ENCODE measurements around the gene HMHB1.

Gene HMHB1

DNA sequence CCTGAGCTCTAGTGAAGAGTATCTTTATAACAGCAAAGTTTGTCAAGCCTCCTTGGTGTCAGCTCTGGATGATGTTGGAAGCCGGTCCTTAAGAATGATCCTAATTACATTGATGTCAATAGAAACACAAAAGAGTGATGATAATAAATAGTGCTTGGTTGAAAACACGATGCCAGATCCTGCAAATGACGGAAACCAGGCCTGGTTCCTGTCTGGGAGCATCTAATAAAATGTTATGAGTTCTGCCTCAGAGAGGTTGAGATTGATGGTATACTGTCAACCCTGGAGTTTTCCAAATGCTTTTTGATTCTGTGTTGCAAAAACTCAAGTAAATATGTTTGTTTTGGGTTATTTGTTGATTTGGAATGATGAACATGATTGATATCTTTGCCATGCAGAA, 23.3 kb downstream of the HMHB1 start:
- Histone ChIP-seq H3K4me1 (ENCODE audit: control insufficient read depth, insufficient read depth, low read length, poor library complexity, severe bottlenecking) (no peaks in the 10 kb centered on the region), H3K4me3 (ENCODE audit: extremely low read depth, insufficient read depth, low read length, poor library complexity, severe bottlenecking) (no peak overlapping the region), H3K27ac (ENCODE audit: low read depth, low read length, severe bottlenecking) (no peak overlapping the region), H3K9me3 (ENCODE audit: control insufficient read depth, low read length) (no peaks in the 10 kb centered on the region), H3K36me3 (ENCODE audit: control insufficient read depth, insufficient read depth, low read length) (no peaks in the 10 kb centered on the region)
- WGBS, 2 experiments (ENCODE audit: insufficient coverage in 2 of 2) = 87 to 100% methylated on average over 2 of the region's 3 CpGs

DNA sequence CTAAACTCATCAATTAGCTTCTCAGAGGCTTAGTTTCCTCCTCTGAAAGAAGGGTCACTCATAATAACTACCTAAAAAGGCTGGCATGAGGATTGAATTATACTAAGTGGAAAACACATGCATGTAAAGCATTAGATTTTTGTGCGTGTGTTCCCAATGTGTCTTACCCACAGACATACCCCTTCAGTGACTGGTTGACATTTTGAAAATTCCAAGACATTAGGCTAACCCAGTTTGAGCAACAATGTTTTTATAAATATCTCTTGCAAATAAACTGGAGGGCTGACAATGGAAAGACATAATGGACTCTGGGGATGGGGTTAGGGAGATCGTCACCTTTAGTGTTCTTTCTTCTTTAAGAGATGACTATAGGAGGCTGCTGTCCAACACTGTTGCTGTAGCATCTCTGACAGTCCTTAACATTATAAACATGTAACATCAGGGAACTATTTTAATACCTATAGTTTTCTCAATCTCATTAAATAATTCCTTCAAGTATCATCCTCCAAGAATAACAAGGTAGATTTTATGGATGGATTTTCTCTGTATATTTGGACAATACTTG, 24.3 kb downstream of the HMHB1 start:
- WGBS, 2 experiments (ENCODE audit: insufficient coverage in 2 of 2) = 100% methylated on average over 1 of the region's 2 CpGs; no CpG with 5 or more reads in 1 of the 2 experiments
- Histone ChIP-seq H3K4me3 (ENCODE audit: extremely low read depth, insufficient read depth, low read length, poor library complexity, severe bottlenecking) (no peak overlapping the region), H3K4me1 (ENCODE audit: control insufficient read depth, insufficient read depth, low read length, poor library complexity, severe bottlenecking) (no peaks in the 10 kb centered on the region), H3K9me3 (ENCODE audit: control insufficient read depth, low read length) (no peaks in the 10 kb centered on the region), H3K27ac (ENCODE audit: low read depth, low read length, severe bottlenecking) (no peak overlapping the region), H3K36me3 (ENCODE audit: control insufficient read depth, insufficient read depth, low read length) (no peaks in the 10 kb centered on the region)

DNA sequence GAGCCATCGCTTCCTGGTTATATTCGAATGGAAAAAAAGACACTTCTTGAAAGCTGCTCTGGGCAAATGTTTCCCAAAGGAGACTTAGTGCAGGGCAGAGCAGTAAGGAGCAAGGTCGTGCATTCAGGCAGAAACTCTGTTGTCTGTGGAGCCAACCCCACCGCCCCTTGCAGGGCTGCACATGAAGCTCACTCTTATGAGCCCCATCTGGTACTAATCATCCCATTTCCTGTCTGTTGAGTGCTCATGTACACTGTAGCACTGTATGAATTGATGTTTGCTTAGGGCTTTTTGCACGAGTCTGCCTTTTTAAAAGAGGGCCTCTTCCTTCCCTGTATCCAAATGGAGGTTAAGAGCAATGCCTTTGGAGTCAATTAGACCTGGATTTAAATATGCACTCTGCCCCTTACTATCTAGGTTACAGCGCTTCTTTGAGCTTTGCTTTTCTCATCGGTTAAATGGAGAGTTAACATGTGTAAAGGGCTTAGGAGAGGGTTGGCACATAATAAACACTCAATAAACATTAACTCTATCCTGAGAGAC, 25.4 kb downstream of the HMHB1 start:
- WGBS, 2 experiments (ENCODE audit: insufficient coverage in 2 of 2) = 85 to 91% methylated on average over 4 to 5 of the region's 7 CpGs
- Histone ChIP-seq H3K36me3 (ENCODE audit: control insufficient read depth, insufficient read depth, low read length) (no peaks in the 10 kb centered on the region), H3K4me1 (ENCODE audit: control insufficient read depth, insufficient read depth, low read length, poor library complexity, severe bottlenecking) (no peaks in the 10 kb centered on the region), H3K27ac (ENCODE audit: low read depth, low read length, severe bottlenecking) (no peak overlapping the region), H3K4me3 (ENCODE audit: extremely low read depth, insufficient read depth, low read length, poor library complexity, severe bottlenecking) (no peak overlapping the region), H3K9me3 (ENCODE audit: control insufficient read depth, low read length) (no peaks in the 10 kb centered on the region)

DNA sequence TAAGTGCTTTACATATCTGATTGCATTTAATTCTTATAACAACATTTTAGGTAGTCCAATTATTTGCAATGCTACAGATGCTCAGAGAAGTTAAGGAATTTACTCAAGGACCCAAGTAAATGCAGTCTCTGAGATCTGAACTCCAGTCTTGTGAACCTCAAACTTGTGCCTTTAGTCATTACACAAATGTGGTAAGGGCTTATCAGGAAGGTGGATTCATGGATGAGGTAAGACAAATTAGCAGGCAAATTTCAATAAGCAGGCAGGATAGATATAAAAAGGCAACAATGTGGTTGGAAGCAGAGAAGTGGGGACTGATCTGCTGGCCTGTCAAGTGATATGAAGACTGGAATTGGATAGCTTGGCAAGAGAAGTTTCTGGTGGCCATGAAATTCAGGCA, 29.5 kb downstream of the HMHB1 start:
- Histone ChIP-seq H3K36me3 (ENCODE audit: control insufficient read depth, insufficient read depth, low read length) (no peaks in the 10 kb centered on the region), H3K4me3 (ENCODE audit: extremely low read depth, insufficient read depth, low read length, poor library complexity, severe bottlenecking) (no peak overlapping the region), H3K27ac (ENCODE audit: low read depth, low read length, severe bottlenecking) (no peak overlapping the region), H3K9me3 (ENCODE audit: control insufficient read depth, low read length) (no peaks in the 10 kb centered on the region), H3K4me1 (ENCODE audit: control insufficient read depth, insufficient read depth, low read length, poor library complexity, severe bottlenecking) (no peaks in the 10 kb centered on the region)

DNA sequence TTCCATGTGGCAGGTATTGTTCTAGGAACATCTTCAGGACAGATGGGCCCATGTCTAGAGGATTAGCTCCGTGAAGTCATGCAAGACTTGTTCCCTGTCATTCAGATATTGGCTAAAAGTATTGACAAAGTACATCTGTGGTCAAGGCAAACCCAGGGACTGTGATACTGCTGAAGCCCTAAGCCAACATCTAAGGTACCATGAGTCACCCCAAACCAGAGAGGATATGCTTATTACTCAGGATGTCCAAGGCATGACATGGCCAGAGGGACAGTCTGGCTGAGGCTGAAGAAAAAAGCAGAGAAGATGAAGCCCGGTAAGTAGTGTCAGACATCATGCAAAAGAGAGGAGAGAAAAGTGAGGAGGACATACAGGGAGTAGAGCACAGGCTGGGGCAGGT, 31.0 kb downstream of the HMHB1 start:
- 78 to 81% methylated on average over 2 of the region's 2 CpGs for WGBS, 2 experiments (ENCODE audit: insufficient coverage in 2 of 2)
- Histone ChIP-seq H3K27ac (ENCODE audit: low read depth, low read length, severe bottlenecking) (no peak overlapping the region), H3K9me3 (ENCODE audit: control insufficient read depth, low read length) (no peaks in the 10 kb centered on the region)

DNA sequence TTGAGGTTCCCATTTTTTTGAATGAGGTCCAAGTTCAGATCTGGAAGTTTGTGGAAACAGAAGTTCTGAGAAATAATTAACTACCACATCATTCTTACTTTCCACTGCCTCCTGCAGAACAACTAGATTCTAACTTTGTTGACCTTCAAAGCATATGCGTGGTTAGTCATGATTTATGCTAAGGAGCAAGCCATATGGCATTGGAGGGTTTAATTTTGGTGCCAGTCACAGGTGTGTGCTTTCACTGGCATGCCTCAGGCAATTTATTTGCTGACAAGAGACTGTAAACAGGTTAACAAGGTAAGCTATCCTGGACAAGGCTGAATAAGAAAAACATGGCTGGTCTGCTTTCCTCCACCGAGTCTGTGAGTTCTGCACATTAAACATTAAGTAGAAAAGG, 31.5 kb downstream of the HMHB1 start:
- H3K27ac ChIP-seq (ENCODE audit: low read depth, low read length, severe bottlenecking) = no peak overlapping the region
- no peaks in the 10 kb centered on the region for H3K36me3 ChIP-seq (ENCODE audit: control insufficient read depth, insufficient read depth, low read length)
- 89% methylated on average over 1 to 2 of the region's 2 CpGs for WGBS, 2 experiments (ENCODE audit: insufficient coverage in 2 of 2)
- H3K9me3 ChIP-seq (ENCODE audit: control insufficient read depth, low read length) = no peaks in the 10 kb centered on the region
- H3K4me1 ChIP-seq (ENCODE audit: control insufficient read depth, insufficient read depth, low read length, poor library complexity, severe bottlenecking) = no peaks in the 10 kb centered on the region
- H3K4me3 ChIP-seq (ENCODE audit: extremely low read depth, insufficient read depth, low read length, poor library complexity, severe bottlenecking) = no peak overlapping the region

More for the DNA sequence above, 31.0 kb downstream of the HMHB1 start:
- Histone ChIP-seq H3K4me3 (ENCODE audit: extremely low read depth, insufficient read depth, low read length, poor library complexity, severe bottlenecking) (no peak overlapping the region), H3K36me3 (ENCODE audit: control insufficient read depth, insufficient read depth, low read length) (no peaks in the 10 kb centered on the region), H3K4me1 (ENCODE audit: control insufficient read depth, insufficient read depth, low read length, poor library complexity, severe bottlenecking) (no peaks in the 10 kb centered on the region)

DNA sequence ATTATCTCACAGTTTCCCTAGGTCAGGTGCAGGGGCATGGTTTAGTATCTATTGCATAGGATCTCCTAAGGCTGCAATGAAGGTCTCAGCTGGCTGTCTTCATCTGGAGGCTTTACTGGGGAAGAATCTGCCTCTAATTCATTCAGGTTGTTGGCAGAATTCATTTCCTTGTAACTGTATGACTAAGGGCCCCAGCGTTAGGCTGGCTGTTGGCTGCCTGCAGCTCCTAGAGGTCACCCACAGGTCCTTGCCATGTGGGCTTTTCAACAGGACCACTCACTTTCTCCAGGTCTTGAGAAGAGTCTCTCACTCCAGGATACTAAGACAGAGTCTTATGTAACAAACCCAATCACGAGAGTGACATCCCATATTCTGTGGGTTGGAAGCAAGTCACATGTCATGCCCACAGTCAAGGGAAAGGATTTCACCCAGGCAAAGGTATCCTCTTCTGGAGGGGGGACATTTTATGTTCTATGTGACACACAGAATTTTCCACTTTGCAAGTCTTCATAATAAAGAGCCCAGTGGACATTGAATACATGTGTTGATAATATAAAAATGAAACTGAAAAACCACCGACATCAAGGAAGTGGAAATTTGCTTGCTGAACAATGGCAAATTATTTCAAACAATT, 38.2 kb downstream of the HMHB1 start:
- Histone ChIP-seq H3K4me3 (ENCODE audit: extremely low read depth, insufficient read depth, low read length, poor library complexity, severe bottlenecking) (no peak overlapping the region), H3K4me1 (ENCODE audit: control insufficient read depth, insufficient read depth, low read length, poor library complexity, severe bottlenecking) (no peaks in the 10 kb centered on the region), H3K36me3 (ENCODE audit: control insufficient read depth, insufficient read depth, low read length) (no peaks in the 10 kb centered on the region), H3K9me3 (ENCODE audit: control insufficient read depth, low read length) (no peaks in the 10 kb centered on the region), H3K27ac (ENCODE audit: low read depth, low read length, severe bottlenecking) (no peak overlapping the region)
- 79 to 89% methylated on average over 2 of the region's 3 CpGs for WGBS, 2 experiments (ENCODE audit: insufficient coverage in 2 of 2)

DNA sequence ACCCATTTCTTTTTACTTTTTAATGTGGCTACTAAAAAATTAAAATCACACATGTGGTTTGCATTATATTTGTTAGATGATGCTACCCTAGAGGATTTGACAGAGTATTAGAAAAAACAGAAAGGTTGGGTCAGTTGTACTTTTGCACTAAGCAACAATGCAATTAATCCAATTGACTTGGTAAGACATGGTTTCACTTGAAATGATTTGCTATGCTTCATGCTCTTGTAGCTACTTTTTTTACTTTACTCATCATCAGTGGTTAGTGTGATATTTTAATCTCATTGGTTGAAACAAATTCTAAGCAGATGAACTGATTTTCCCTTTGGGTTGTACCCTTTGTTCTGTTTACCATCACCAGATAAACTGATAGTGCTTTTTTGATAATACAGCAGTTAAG, 39.4 kb downstream of the HMHB1 start:
- Histone ChIP-seq H3K36me3 (ENCODE audit: control insufficient read depth, insufficient read depth, low read length) (no peaks in the 10 kb centered on the region), H3K4me1 (ENCODE audit: control insufficient read depth, insufficient read depth, low read length, poor library complexity, severe bottlenecking) (no peaks in the 10 kb centered on the region), H3K4me3 (ENCODE audit: extremely low read depth, insufficient read depth, low read length, poor library complexity, severe bottlenecking) (no peak overlapping the region), H3K27ac (ENCODE audit: low read depth, low read length, severe bottlenecking) (no peak overlapping the region), H3K9me3 (ENCODE audit: control insufficient read depth, low read length) (no peaks in the 10 kb centered on the region)

DNA sequence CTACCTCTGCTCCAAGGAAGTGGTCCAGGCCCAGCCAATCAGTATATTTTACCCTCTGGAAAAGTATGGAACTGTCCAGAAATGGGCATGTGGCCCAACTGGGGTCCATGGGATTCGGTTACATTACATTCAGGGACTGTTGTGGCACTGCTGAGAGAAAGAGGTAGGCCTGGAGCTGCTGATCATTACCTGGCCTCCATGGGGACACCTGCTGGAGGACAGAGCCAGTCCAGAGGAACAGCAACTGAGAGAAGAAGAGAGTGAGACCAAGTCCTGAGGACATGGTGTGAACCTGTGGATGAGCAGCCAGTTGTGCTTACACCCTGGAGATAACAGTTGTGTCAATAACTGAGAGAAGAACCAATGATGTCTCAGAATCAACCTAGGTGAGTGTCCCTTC, 48.2 kb downstream of the HMHB1 start:
- Histone ChIP-seq H3K36me3 (ENCODE audit: control insufficient read depth, insufficient read depth, low read length) (no peaks in the 10 kb centered on the region), H3K27ac (ENCODE audit: low read depth, low read length, severe bottlenecking) (no peak overlapping the region), H3K4me3 (ENCODE audit: extremely low read depth, insufficient read depth, low read length, poor library complexity, severe bottlenecking) (no peak overlapping the region), H3K9me3 (ENCODE audit: control insufficient read depth, low read length) (no peaks in the 10 kb centered on the region), H3K4me1 (ENCODE audit: control insufficient read depth, insufficient read depth, low read length, poor library complexity, severe bottlenecking) (no peaks in the 10 kb centered on the region)
- WGBS, 2 experiments (ENCODE audit: insufficient coverage in 2 of 2) = 86 to 89% methylated on average over 1 of the region's 1 CpG

DNA sequence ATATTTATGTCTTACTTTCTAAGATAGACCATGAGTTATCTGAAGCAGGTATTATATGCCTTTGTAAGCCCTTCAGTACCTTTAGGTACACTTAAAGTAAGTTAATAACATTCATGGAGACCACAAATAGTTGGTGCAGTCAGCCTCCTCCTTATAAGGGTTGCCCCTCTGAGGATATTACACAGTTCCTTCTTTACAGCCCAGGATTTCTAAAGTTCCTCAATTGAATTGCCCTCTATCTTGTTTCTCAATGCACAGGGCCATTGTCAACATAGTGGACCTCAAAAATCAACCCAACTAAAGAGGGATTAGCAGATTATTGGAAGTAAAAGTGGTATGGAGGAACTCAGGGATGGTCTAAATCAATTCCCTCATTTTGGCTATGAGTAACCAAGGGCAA, 50.3 kb downstream of the HMHB1 start:
- Histone ChIP-seq H3K36me3 (ENCODE audit: control insufficient read depth, insufficient read depth, low read length) (no peaks in the 10 kb centered on the region), H3K9me3 (ENCODE audit: control insufficient read depth, low read length) (no peaks in the 10 kb centered on the region), H3K4me1 (ENCODE audit: control insufficient read depth, insufficient read depth, low read length, poor library complexity, severe bottlenecking) (no peaks in the 10 kb centered on the region), H3K4me3 (ENCODE audit: extremely low read depth, insufficient read depth, low read length, poor library complexity, severe bottlenecking) (no peak overlapping the region), H3K27ac (ENCODE audit: low read depth, low read length, severe bottlenecking) (no peak overlapping the region)

DNA sequence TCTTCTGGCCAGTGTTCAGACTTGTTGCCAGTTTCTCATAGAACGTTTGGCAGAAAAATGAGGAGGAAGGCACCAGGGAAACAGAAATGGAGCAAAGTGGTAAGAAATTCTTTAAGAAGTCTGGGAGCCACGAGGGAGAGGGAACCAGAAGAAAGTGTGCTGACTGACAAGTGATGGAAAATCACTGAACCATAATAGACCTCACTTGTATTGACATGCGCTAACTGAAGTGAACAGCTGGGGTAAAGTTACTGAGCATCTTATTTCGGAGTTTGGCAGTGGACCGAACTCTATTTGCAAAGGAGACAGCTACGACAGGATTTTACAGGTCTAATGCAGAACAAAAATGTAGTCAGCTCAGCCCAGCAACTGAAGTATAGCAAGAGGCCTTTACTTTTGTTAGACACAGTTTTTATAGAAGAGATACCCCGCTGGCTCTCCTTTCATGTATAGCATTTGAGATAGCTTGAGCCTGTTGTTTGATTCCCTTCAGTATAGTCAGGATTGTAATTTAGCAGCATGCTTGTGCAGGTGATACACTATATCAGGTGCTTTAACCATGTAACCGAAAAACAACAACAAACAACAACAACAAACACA, 53.6 kb downstream of the HMHB1 start:
- Histone ChIP-seq H3K27ac (ENCODE audit: low read depth, low read length, severe bottlenecking) (no peak overlapping the region), H3K9me3 (ENCODE audit: control insufficient read depth, low read length) (no peaks in the 10 kb centered on the region), H3K36me3 (ENCODE audit: control insufficient read depth, insufficient read depth, low read length) (no peaks in the 10 kb centered on the region), H3K4me1 (ENCODE audit: control insufficient read depth, insufficient read depth, low read length, poor library complexity, severe bottlenecking) (no peaks in the 10 kb centered on the region), H3K4me3 (ENCODE audit: extremely low read depth, insufficient read depth, low read length, poor library complexity, severe bottlenecking) (no peak overlapping the region)
- WGBS, 2 experiments (ENCODE audit: insufficient coverage in 2 of 2) = 64 to 90% methylated on average over 4 to 7 of the region's 8 CpGs

All from mesodermal cell (in vitro differentiated cells).